SK-N-MC (cell line): ENCODE results near the gene GALNT3.

ENCODE experiments used
- DNase-seq: peaks from one replicate; pipeline ENCODE4 v3.0.0-alpha.2; 2011; ENCODE audit warnings: low read depth, low spot score
- H3K27ac ChIP-seq: fragments of 200-600 bp; sonication (generic); 2 replicates; pipeline ENCODE4 v1.5.1; 2016; ENCODE audit warnings: mixed run types
- H3K36me3 ChIP-seq: fragments of 200-600 bp; sonication (generic); 2 replicates; pipeline ENCODE4 v1.6.1; 2017; ENCODE audit warnings: antibody characterized with exemption, low read length, mixed read lengths; ENCODE audit not compliant: insufficient read depth
- H3K4me3 ChIP-seq: fragments of 200-600 bp; sonication (generic); 2 replicates; pipeline ENCODE4 v1.5.1; 2016
- H3K9ac ChIP-seq: fragments of 200-600 bp; sonication (generic); 2 replicates; pipeline ENCODE4 v1.8.0; 2017; ENCODE audit warnings: mixed run types, mixed read lengths; ENCODE audit not compliant: insufficient read length
- H3K9me3 ChIP-seq: fragments of 200-600 bp; sonication (generic); 2 replicates; pipeline ENCODE4 v1.6.1; 2017; ENCODE audit warnings: low read depth, mild to moderate bottlenecking, antibody characterized with exemption, low read length, moderate library complexity, mixed read lengths
- EZH2 ChIP-seq: fragments of 200-600 bp; sonication (generic); IDR thresholded peaks from one replicate; pipeline ENCODE4 v1.6.1; 2017; ENCODE audit warnings: antibody characterized with exemption
- FOXP2 ChIP-seq: optimal IDR thresholded peaks from 2 replicates; pipeline ENCODE3; 2011; ENCODE audit warnings: mild to moderate bottlenecking, moderate library complexity; ENCODE audit not compliant: insufficient read depth; ENCODE audit errors: extremely low read length, control extremely low read depth
- POLR2AphosphoS5 ChIP-seq: IDR thresholded peaks from 2 replicates; pipeline ENCODE4 v1.6.1; 2012; ENCODE audit warnings: mild to moderate bottlenecking, low read depth, low read length, borderline replicate concordance

GALNT3 gene

DNA sequence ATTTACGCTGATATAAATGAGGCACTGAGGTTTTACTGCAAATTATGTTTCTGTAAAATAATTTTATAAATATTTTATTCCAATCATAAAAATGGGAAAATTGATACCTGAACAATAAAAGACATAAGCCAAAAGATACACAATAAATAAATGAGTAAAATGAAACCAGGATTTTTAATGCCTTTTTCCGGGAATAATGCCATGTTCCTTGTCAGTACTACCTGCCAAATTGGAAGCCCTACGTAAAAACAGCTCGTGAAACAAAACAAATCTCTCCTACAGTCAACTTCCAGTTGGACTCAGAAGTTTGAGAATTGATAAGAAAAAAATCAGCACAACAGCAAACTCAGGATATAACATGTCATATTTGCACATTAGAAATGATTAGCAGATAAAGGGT lies 18.0 kb downstream of the GALNT3 start:
- Histone ChIP-seq H3K9ac (no peak overlapping the region), H3K9me3 (no peaks in the 10 kb centered on the region), H3K36me3 (no peaks in the 10 kb centered on the region), H3K27ac (no peak overlapping the region), H3K4me3 (no peak overlapping the region)
- TF ChIP-seq EZH2 (no peak), FOXP2 (no peak), POLR2AphosphoS5 (no peak)
- DNase-seq, result no peak

DNA sequence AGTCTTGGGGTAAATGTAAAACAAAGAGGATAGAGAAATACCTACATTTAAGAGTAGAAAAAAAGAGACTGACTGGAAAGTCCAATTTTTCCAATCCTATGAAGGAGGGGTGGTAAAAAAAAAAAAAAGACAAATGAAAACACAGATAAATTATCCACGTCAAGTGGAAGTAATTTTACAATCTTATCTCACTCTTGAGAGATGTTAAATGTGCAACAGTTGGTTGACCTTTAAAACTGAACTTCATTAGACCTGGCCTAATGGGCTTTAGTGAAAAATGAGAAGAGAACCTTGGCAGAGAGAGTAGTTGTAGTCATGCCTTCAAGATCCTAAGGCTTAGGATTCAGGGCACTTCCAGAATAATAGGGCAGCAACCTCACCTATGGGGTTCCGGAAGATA lies 20.4 kb downstream of the GALNT3 start:
- Histone ChIP-seq H3K4me3 (no peak overlapping the region), H3K9ac (no peak overlapping the region), H3K36me3 (no peaks in the 10 kb centered on the region), H3K27ac (no peak overlapping the region), H3K9me3 (no peaks in the 10 kb centered on the region)
- DNase-seq, result no peak
- TF ChIP-seq POLR2AphosphoS5 (no peak), EZH2 (no peak), FOXP2 (no peak)

DNA sequence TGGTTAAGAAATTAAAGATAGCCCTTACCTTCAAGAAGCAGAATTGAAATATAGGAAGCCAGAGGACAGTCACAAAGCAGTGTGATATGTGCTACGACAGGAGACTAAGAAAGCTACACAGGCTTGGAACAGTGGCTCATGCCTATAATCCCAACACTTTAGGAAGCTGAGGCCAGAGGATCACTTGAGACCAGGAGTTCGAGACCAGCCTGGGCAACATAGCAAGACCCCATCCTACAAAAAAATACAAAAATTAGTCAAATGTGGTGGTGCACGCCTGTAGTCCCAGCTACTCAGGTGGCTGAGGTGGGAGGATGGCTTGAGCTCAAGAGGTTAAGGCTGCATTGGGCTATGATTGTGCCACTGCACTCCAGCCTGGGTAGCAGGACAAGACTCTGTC lies 21.9 kb downstream of the GALNT3 start:
- no peak for TF ChIP-seq FOXP2
- no peak for TF ChIP-seq POLR2AphosphoS5
- TF ChIP-seq EZH2, result no peak
- H3K9me3 ChIP-seq, result no peaks in the 10 kb centered on the region
- no peak for DNase-seq
- H3K27ac ChIP-seq, result no peak overlapping the region
- H3K4me3 ChIP-seq, result no peak overlapping the region
- H3K9ac ChIP-seq, result no peak overlapping the region
- H3K36me3 ChIP-seq, result no peaks in the 10 kb centered on the region

DNA sequence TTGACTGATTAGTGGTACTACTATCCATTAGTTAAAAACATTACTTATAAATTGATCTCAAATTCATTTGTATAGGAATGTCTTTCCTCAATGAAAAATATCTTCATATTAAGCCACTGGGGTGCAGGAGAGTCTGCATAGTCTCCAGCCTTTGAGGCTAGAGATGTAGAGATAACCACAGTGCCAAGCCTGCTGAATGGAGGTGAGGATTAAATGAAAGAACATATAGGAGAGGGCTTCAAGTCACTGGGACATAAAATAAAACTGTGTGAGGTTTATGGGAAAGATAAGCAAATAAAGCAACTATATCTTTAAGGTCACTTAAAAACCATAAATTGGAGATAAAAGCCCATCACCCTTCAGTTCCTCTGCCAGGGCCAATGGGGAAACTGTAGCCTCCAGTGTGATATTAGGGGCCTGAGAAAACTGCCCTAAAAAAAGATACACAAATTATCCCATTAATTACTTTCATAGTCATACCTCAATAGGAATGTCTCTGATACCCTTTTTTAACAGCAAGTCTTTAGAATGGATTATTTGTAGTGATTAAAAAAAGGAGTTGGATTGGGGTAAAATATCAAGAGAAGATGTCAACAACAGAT lies 27.6 kb downstream of the GALNT3 start:
- no peak for DNase-seq
- H3K9me3 ChIP-seq, result no peaks in the 10 kb centered on the region
- H3K4me3 ChIP-seq, result no peak overlapping the region
- no peaks in the 10 kb centered on the region for H3K36me3 ChIP-seq
- no peak for TF ChIP-seq FOXP2
- TF ChIP-seq EZH2, result no peak
- no peak for TF ChIP-seq POLR2AphosphoS5
- no peak overlapping the region for H3K9ac ChIP-seq
- no peak overlapping the region for H3K27ac ChIP-seq

DNA sequence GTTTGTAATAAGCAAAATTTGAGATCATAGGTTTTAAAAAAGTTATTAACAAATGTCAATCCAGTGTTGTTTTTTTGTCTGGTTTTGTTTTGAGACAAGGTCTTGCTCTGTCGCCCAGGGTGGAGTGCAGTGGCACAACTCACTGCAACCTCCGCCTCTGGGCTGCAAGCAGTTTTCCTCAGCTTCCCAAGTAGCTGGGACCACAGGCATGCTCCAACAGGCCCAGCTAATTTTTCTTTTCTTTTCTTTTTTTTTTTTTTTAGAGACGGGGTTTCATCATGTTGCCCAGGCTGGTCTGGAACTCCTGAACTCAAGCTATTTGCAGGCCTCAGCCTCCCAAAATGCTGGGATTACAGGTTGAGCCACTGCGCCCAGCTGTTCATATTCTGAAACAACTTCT lies 31.3 kb downstream of the GALNT3 start:
- Histone ChIP-seq H3K36me3 (no peaks in the 10 kb centered on the region), H3K9me3 (no peaks in the 10 kb centered on the region), H3K9ac (peak overlapping the region; percentile 30), H3K4me3 (peak overlapping the region; percentile 37; the same call in 1 of the 2 replicates), H3K27ac (peak overlapping the region; percentile 79)
- no peak for DNase-seq
- TF ChIP-seq FOXP2, result no peak
- TF ChIP-seq POLR2AphosphoS5, result no peak
- TF ChIP-seq EZH2, result no peak

DNA sequence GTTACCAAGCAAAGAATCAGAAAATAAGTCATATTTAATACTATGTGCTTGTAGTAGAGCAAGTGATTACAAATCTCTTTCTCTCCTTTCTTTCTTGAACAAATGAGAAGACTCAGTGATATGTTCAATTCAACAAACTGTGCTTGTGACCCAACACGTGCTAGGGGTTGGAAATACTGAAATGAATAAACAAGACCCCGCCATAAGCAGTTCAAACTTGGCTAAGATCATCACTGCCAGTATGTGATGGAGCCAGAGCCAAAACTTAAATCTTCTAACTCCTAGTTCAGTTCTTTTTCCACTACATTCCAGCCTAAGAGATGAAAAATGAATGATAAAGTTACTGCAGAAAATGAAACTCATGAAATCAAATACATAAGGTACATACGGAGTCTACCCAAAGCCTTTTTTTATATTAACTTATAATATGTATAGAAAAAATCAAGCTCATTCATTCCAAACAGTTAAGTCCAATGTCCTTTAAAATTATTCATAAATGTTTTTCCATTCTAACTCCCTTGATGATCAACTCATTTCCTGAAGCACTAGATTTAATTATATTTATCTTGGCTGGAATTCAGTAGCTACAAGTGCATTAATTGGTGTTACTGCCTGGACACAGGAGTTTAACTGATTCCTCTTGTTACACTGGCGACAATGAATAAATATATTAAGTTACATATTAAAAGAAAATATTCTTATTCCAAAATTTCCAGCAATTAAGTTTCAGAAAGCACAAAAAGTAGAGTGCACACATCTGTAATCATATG lies 36.0 kb downstream of the GALNT3 start:
- Histone ChIP-seq H3K9me3 (no peaks in the 10 kb centered on the region), H3K36me3 (no peaks in the 10 kb centered on the region), H3K9ac (no peak overlapping the region), H3K27ac (no peak overlapping the region), H3K4me3 (no peak overlapping the region)
- no peak for DNase-seq
- TF ChIP-seq POLR2AphosphoS5, result no peak
- no peak for TF ChIP-seq EZH2
- TF ChIP-seq FOXP2, result no peak

DNA sequence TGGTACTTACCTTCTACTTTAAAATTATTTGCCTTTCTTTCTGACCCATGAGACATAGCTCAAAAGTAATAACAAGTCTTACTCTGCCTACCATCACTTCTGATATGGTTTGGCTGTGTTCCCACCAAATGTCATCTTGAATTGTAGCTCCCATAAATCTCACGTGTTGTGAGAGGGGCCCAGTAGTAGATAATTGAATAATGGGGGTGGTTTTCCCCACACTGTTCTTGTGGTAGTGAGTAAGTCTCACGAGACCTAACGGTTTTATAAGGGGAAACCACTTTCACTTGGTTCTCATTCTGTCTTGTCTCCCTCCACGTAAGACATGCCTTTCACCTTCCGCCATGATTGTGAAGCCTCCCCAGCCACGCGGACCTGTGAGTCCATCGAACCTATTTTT lies 47.5 kb downstream of the GALNT3 start:
- Histone ChIP-seq H3K4me3 (no peak overlapping the region), H3K27ac (no peak overlapping the region), H3K9me3 (no peaks in the 10 kb centered on the region), H3K36me3 (no peaks in the 10 kb centered on the region), H3K9ac (no peak overlapping the region)
- TF ChIP-seq FOXP2 (no peak), EZH2 (no peak), POLR2AphosphoS5 (no peak)
- DNase-seq, result no peak

DNA sequence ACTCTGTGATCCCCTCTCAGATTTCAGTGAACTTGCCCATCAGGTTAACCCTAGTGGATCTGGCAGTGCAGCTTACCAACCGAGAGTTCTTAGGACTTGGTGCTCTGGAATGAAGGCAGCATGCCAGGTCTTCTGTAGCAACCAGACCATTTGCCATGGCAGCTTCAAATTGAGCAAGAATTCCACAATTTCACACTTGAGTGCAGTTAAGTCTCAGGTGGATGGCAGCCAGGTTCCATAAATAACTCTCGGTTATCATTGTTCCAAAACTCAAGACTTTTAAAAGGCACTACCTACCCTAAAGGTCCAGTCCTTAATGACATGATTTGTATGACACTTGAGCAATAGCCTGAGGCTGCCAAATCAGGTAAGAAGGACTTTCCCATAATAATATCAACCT lies 48.1 kb downstream of the GALNT3 start:
- Histone ChIP-seq H3K27ac (no peak overlapping the region), H3K9ac (no peak overlapping the region), H3K4me3 (no peak overlapping the region), H3K36me3 (no peaks in the 10 kb centered on the region), H3K9me3 (no peaks in the 10 kb centered on the region)
- no peak for TF ChIP-seq POLR2AphosphoS5
- TF ChIP-seq FOXP2, result no peak
- no peak for TF ChIP-seq EZH2
- no peak for DNase-seq

DNA sequence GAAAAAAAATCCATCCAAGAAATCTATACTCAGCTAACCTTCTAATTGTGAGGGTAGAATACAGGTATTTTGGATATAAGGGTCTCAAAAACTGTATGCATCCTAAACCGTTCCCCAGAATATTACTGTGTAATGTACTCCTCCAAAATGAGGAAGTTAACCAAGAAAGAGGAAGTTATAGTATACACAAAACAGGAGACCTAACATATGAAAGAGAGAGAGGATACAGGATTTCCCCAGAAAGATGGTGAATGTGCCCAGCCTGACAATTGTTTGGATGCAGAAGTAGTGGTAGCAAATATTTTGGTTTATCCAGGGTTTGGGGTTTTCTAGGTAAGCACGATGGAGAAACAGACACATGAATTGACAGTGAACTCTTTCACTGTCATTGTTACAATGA lies 50.6 kb downstream of the GALNT3 start:
- Histone ChIP-seq H3K4me3 (no peak overlapping the region), H3K9ac (no peak overlapping the region), H3K36me3 (no peaks in the 10 kb centered on the region), H3K9me3 (no peaks in the 10 kb centered on the region), H3K27ac (no peak overlapping the region)
- TF ChIP-seq POLR2AphosphoS5 (no peak), EZH2 (no peak), FOXP2 (no peak)
- no peak for DNase-seq
